Trophoblast cell (in vitro differentiated cells and primary cell): Measurements from ENCODE around the gene PABPC1L2B.

Experiments
- DNase-seq, 2 donors: peaks; one replicate each; pipeline ENCODE4 v3.0.0-alpha.2; 2016
- H2AFZ ChIP-seq: 2 replicates; pipeline ENCODE4 v1.6.1; 2013; ENCODE audit warnings: low read length, moderate library complexity, mild to moderate bottlenecking; ENCODE audit not compliant: insufficient read depth, poor library complexity
- H2AK5ac ChIP-seq: 2 replicates; pipeline ENCODE4 v1.6.1; 2013; ENCODE audit warnings: mild to moderate bottlenecking, low read length
- H2BK120ac ChIP-seq: 2 replicates; pipeline ENCODE4 v1.6.1; 2013; ENCODE audit warnings: low read length, mild to moderate bottlenecking, moderate library complexity; ENCODE audit not compliant: insufficient read depth, poor library complexity
- H2BK12ac ChIP-seq: 2 replicates; pipeline ENCODE4 v1.6.1; 2013; ENCODE audit warnings: mild to moderate bottlenecking, low read length, moderate library complexity
- H2BK5ac ChIP-seq: 2 replicates; pipeline ENCODE4 v1.6.1; 2013; ENCODE audit warnings: low read length, low read depth, moderate library complexity, mild to moderate bottlenecking; ENCODE audit not compliant: poor library complexity
- H3K14ac ChIP-seq: 2 replicates; pipeline ENCODE4 v1.6.1; 2013; ENCODE audit warnings: mild to moderate bottlenecking, low read length
- H3K18ac ChIP-seq: 2 replicates; pipeline ENCODE4 v1.6.1; 2013; ENCODE audit warnings: mild to moderate bottlenecking, low read length
- H3K23ac ChIP-seq: 2 replicates; pipeline ENCODE4 v1.6.1; 2013; ENCODE audit warnings: low read length
- H3K27ac ChIP-seq: 2 replicates; pipeline ENCODE4 v1.5.1; 2013; ENCODE audit warnings: low read depth, mild to moderate bottlenecking, inconsistent platforms, low read length, moderate library complexity
- H3K27me3 ChIP-seq: 2 replicates; pipeline ENCODE4 v1.6.1; 2013; ENCODE audit warnings: inconsistent platforms, mild to moderate bottlenecking, low read length, moderate library complexity; ENCODE audit not compliant: insufficient read depth
- H3K36me3 ChIP-seq, 2 experiments: 1 replicate in 1 of 2; 2 replicates in 1 of 2; pipeline ENCODE4 v1.6.1; 2013; ENCODE audit warnings: low read length in 2 of 2, mild to moderate bottlenecking in 2 of 2, moderate library complexity in 1 of 2; ENCODE audit not compliant: insufficient read depth in 2 of 2, control insufficient read depth in 1 of 2
- H3K4ac ChIP-seq: 2 replicates; pipeline ENCODE4 v1.6.1; 2013; ENCODE audit warnings: low read depth, mild to moderate bottlenecking, low read length, moderate library complexity
- H3K4me1 ChIP-seq, 2 experiments: 1 replicate in 1 of 2; 2 replicates in 1 of 2; pipeline ENCODE4 v1.6.1; 2013; ENCODE audit warnings: low read length in 2 of 2, mild to moderate bottlenecking in 2 of 2, moderate library complexity in 1 of 2; ENCODE audit not compliant: insufficient read depth in 2 of 2, control insufficient read depth in 1 of 2
- H3K4me2 ChIP-seq: 2 replicates; pipeline ENCODE4 v1.6.1; 2013; ENCODE audit warnings: inconsistent platforms, mild to moderate bottlenecking, low read length, moderate library complexity
- H3K4me3 ChIP-seq: 2 replicates; pipeline ENCODE4 v1.5.1; 2013; ENCODE audit warnings: mild to moderate bottlenecking, low read depth, low read length, inconsistent platforms
- H3K79me1 ChIP-seq: one replicate; pipeline ENCODE4 v1.6.1; 2013; ENCODE audit warnings: low read length
- H3K79me2 ChIP-seq: 2 replicates; pipeline ENCODE4 v1.6.1; 2013; ENCODE audit warnings: low read length, mild to moderate bottlenecking; ENCODE audit not compliant: control insufficient read depth, insufficient read depth, poor library complexity
- H3K9ac ChIP-seq: 2 replicates; pipeline ENCODE4 v1.6.1; 2013; ENCODE audit warnings: mild to moderate bottlenecking, low read length
- H3K9me3 ChIP-seq: 2 replicates; pipeline ENCODE4 v1.6.1; 2013; ENCODE audit warnings: low read depth, mild to moderate bottlenecking, control low read depth, inconsistent platforms, low read length; ENCODE audit not compliant: insufficient read depth
- H4K12ac ChIP-seq: 2 replicates; pipeline ENCODE4 v1.6.1; 2013; ENCODE audit warnings: low read depth, mild to moderate bottlenecking, low read length, moderate library complexity
- H4K8ac ChIP-seq: 2 replicates; pipeline ENCODE4 v1.6.1; 2013; ENCODE audit warnings: low read depth, mild to moderate bottlenecking, low read length, moderate library complexity
- H4K91ac ChIP-seq: one replicate; pipeline ENCODE4 v1.6.1; 2013; ENCODE audit warnings: low read depth, mild to moderate bottlenecking, low read length, moderate library complexity
- WGBS: extraction: QIAGEN DNeasy Blood & Tissue Kit; methylation state at CpG from one replicate; pipeline ENCODE4 v1.1.7; 2013; ENCODE audit warnings: missing lambda C conversion rate; ENCODE audit not compliant: insufficient read length, insufficient coverage; ENCODE audit errors: extremely low coverage; 5-methylcytosine and 5-hydroxymethylcytosine counted together

PABPC1L2B gene

DNA sequence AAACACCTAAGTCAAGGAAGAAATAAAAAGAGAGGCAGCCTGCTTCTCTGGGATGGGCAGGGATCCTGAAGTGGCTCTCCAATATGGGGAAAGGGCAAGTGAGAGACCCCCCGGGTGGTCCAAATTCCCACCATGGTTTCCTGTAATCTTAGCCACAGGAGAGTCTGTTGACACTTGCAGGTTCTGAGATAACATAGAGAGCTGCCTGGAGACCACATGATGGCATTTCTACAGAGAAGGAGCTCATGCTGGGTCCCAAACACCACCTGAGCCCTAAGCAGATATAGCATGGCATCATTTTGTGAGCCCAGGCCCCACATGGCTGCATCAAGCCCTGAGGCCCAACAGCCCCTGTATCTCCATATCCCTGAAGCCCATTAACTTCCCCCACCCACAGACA, 26.1 kb downstream of the PABPC1L2B start:
- Histone ChIP-seq H2AK5ac (no peak overlapping the region), H3K23ac (no peak overlapping the region), H3K4me2 (no peak overlapping the region), H3K79me2 (no peaks in the 10 kb centered on the region), H3K36me3 (no peaks in the 10 kb centered on the region), H3K4me3 (no peak overlapping the region), H4K12ac (peak overlapping the region; percentile 18), H4K91ac (no peak overlapping the region), H2BK120ac (no peak overlapping the region), H4K8ac (no peak overlapping the region), H3K27me3 (no peaks in the 10 kb centered on the region), H3K9me3 (peaks cover 1% of the 10 kb centered on the region), H2BK12ac (no peak overlapping the region), H2BK5ac (no peak overlapping the region), H3K79me1 (no peaks in the 10 kb centered on the region), H3K14ac (no peak overlapping the region), H2AFZ (no peak overlapping the region), H3K18ac (no peak overlapping the region), H3K9ac (no peak overlapping the region), H3K4me1 (no peaks in the 10 kb centered on the region), H3K27ac (no peak overlapping the region), H3K4ac (no peak overlapping the region)
- DNase-seq = no peak
- WGBS = no CpG with 5 or more reads among the region's 1 CpG
